Fibroblast of mammary gland (primary cell): ENCODE measurements around the gene GALNT14.
A peak's percentile ranks its signal among the peaks of the same experiment; 100 is the strongest.
"Not testable (repeated sequence)": the region's sequence is repeated elsewhere in the genome, so short reads cannot be mapped to it uniquely, and the experiment has no call there.

Source experiments
- DNase-seq: peaks from one replicate; pipeline ENCODE4 v3.0.0-alpha.2; 2010; ENCODE audit warnings: low read depth
- H3K4me3 ChIP-seq: 2 replicates; pipeline ENCODE4 v1.5.1; 2011; ENCODE audit warnings: low read depth, mild to moderate bottlenecking, low read length, moderate library complexity; ENCODE audit not compliant: control insufficient read depth
- CTCF ChIP-seq: conservative IDR thresholded peaks from 2 replicates; pipeline ENCODE4 v1.5.1; 2011; ENCODE audit warnings: low read depth, low read length, inconsistent platforms; ENCODE audit not compliant: control insufficient read depth, insufficient read depth

GALNT14 gene

GRCh38 chr2:31138037-31138962 is at the start of gene GALNT14:
Gene GALNT14, minus strand, starts transcription at chr2:31138440. Its CDS starts 354 bp downstream, at chr2:31138086.
- peak; percentile 31 for TF ChIP-seq CTCF
- peak; percentile 25 for DNase-seq
- H3K4me3 ChIP-seq: peak within 1 kb of the TSS; percentile 25

- DNase-seq: no peak
- no peak overlapping the region for H3K4me3 ChIP-seq
- no peak for TF ChIP-seq CTCF
Observed at GRCh38 chr2:31187166-31187565, 48.9 kb upstream of the GALNT14 start.

- not testable (repeated sequence) for H3K4me3 ChIP-seq, DNase-seq
Observed at GRCh38 chr2:31183973-31184372, 45.7 kb upstream of the GALNT14 start.

- no peak for DNase-seq
- TF ChIP-seq CTCF: no peak
- H3K4me3 ChIP-seq: no peak overlapping the region
Observed at GRCh38 chr2:31176742-31177141, 38.5 kb upstream of the GALNT14 start.

- DNase-seq: no peak
- H3K4me3 ChIP-seq: no peak overlapping the region
- no peak for TF ChIP-seq CTCF
Observed at GRCh38 chr2:31171142-31171541, 32.9 kb upstream of the GALNT14 start.

- H3K4me3 ChIP-seq: no peak overlapping the region
- peak; percentile 97 for TF ChIP-seq CTCF
- DNase-seq: peak; percentile 65
Observed at GRCh38 chr2:31170071-31170698, 31.9 kb upstream of the GALNT14 start.

GRCh38 chr2:31168291-31168690 is 30.1 kb upstream of the GALNT14 start:
- no peak for DNase-seq

More at GRCh38 chr2:31168291-31168690, 30.1 kb upstream of the GALNT14 start:
- no peak overlapping the region for H3K4me3 ChIP-seq
- TF ChIP-seq CTCF: no peak
